ENCODE measurements around the gene MSTN. TPM values are rescaled to one million over a fixed set of nuclear protein-coding genes. Genes with fewer than 3 reads are reported as not detected.

Gene MSTN
- total RNA-seq, 4 donors from 2014 or later, result 0.16 TPM; not detected in 3

- no peaks in the 10 kb centered on the region for H3K36me3 ChIP-seq
- H3K27ac ChIP-seq, result no peak overlapping the region
- H3K4me1 ChIP-seq, result no peaks in the 10 kb centered on the region
- 63 to 64% methylated on average over 4 of the region's 4 CpGs for WGBS, 2 donors (ENCODE audit: low coverage in 1 of 2)
- DNase-seq, result no peak
- TF ChIP-seq CTCF (IDR thresholded peaks at IDR 0.05), result no peak
- TF ChIP-seq POLR2A (IDR thresholded peaks at IDR 0.05), result no peak
- intact Hi-C loops (cut with DNase I; ENCODE audit: low total_unique reads) (no loop called here), in situ Hi-C loops (cut with MboI; ENCODE audit: low pct_ligation_motif_present in 1 of 4, low pct_unique_long_range_greater_than_20kb in 1 of 4, low sequenced_read_pairs in 3 of 4) (no loop called here)
- no peak overlapping the region for H3K4me3 ChIP-seq
- H3K27me3 ChIP-seq, result no peaks in the 10 kb centered on the region
- no peaks in the 10 kb centered on the region for H3K9me3 ChIP-seq
Measured at GRCh38 chr2:190107409-190107808, 44.9 kb upstream of the MSTN start.

GRCh38 chr2:190106783-190107182 lies 44.3 kb upstream of the MSTN start:
- DNase-seq, result no peak
- TF ChIP-seq POLR2A (IDR thresholded peaks at IDR 0.05) (no peak), POLR2AphosphoS5 (IDR thresholded peaks at IDR 0.05) (no peak), EP300 (IDR thresholded peaks at IDR 0.05; ENCODE audit: low read depth) (no peak), CTCF (IDR thresholded peaks at IDR 0.05) (no peak)
- in situ Hi-C loops (cut with MboI; ENCODE audit: low pct_ligation_motif_present in 1 of 4, low pct_unique_long_range_greater_than_20kb in 1 of 4, low sequenced_read_pairs in 3 of 4) (no loop called here), intact Hi-C loops (cut with DNase I; ENCODE audit: low total_unique reads) (no loop called here)
- no peaks in the 10 kb centered on the region for H3K27me3 ChIP-seq
- no peaks in the 10 kb centered on the region for H3K36me3 ChIP-seq
- H3K4me3 ChIP-seq, result no peak overlapping the region
- H3K9me3 ChIP-seq, result no peaks in the 10 kb centered on the region
- no peak overlapping the region for H3K27ac ChIP-seq
- no peaks in the 10 kb centered on the region for H3K4me1 ChIP-seq

- intact Hi-C loops (cut with DNase I; ENCODE audit: low total_unique reads), result no loop called here
- no peak for DNase-seq
- Histone ChIP-seq H3K27ac (no peak overlapping the region), H3K9me3 (no peaks in the 10 kb centered on the region), H3K27me3 (no peaks in the 10 kb centered on the region), H3K36me3 (no peaks in the 10 kb centered on the region), H3K4me1 (no peaks in the 10 kb centered on the region), H3K4me3 (no peak overlapping the region)
- 84 to 95% methylated on average over 2 of the region's 2 CpGs for WGBS, 2 donors (ENCODE audit: low coverage in 1 of 2)
- in situ Hi-C loops (cut with MboI; ENCODE audit: low pct_ligation_motif_present in 1 of 4, low pct_unique_long_range_greater_than_20kb in 1 of 4, low sequenced_read_pairs in 3 of 4), result no loop called here
- no peak for TF ChIP-seq POLR2AphosphoS5 (IDR thresholded peaks at IDR 0.05)
- no peak for TF ChIP-seq EP300 (IDR thresholded peaks at IDR 0.05; ENCODE audit: low read depth)
- no peak for TF ChIP-seq CTCF (IDR thresholded peaks at IDR 0.05)
- TF ChIP-seq POLR2A (IDR thresholded peaks at IDR 0.05), result no peak
Measured at GRCh38 chr2:190105554-190105953, 43.0 kb upstream of the MSTN start.

GRCh38 chr2:190103144-190103543 lies 40.6 kb upstream of the MSTN start:
- Histone ChIP-seq H3K27me3 (no peaks in the 10 kb centered on the region), H3K4me3 (no peak overlapping the region), H3K27ac (no peak overlapping the region), H3K4me1 (peaks cover 0 to 12% (median 6%) of the 10 kb centered on the region in 4 donors), H3K36me3 (no peaks in the 10 kb centered on the region), H3K9me3 (no peaks in the 10 kb centered on the region)
- 78 to 89% methylated on average over 3 of the region's 3 CpGs for WGBS, 2 donors (ENCODE audit: low coverage in 1 of 2)
- DNase-seq, result no peak
- intact Hi-C loops (cut with DNase I; ENCODE audit: low total_unique reads) (no loop called here), in situ Hi-C loops (cut with MboI; ENCODE audit: low pct_ligation_motif_present in 1 of 4, low pct_unique_long_range_greater_than_20kb in 1 of 4, low sequenced_read_pairs in 3 of 4) (no loop called here)
- TF ChIP-seq POLR2A (IDR thresholded peaks at IDR 0.05), result no peak
- TF ChIP-seq CTCF (IDR thresholded peaks at IDR 0.05), result no peak
- no peak for TF ChIP-seq POLR2AphosphoS5 (IDR thresholded peaks at IDR 0.05)
- no peak for TF ChIP-seq EP300 (IDR thresholded peaks at IDR 0.05; ENCODE audit: low read depth)

Data from transverse colon (tissue), 4 donors.